Spleen (tissue), 7 donors: ENCODE results near the gene NDUFS3.

Experiments used
- POLR2A ChIP-seq, 3 donors: fragments of 450-650 bp; IDR thresholded peaks; one replicate each; pipeline ENCODE4 v1.5.1; 2017; ENCODE audit warnings: antibody characterized with exemption in 3 of 3, mild to moderate bottlenecking in 1 of 3
- TF ChIP-seq, protein P1 (sequence below), 11 experiments: fragments of 200-600 bp in 7 of 11; fragments of 450-650 bp in 4 of 11; sonication (generic) in 4 of 11; IDR thresholded peaks in 8 of 11; conservative IDR thresholded peaks in 3 of 11; 1 replicate in 7 of 11; 2 replicates in 4 of 11; pipeline versions ENCODE4 v1.4.0 to v1.8.0; 2016 to 2021; ENCODE audit warnings: antibody characterized with exemption in 11 of 11, inconsistent platforms in 4 of 11, mild to moderate bottlenecking in 1 of 11
- donor health status: DM: no; HTN: no; CAD: no; lungs with moderate emphysema.
- donor health status: DM: no; HTN: no; CAD: no.
- donor health status: DM: no; HTN: no; CAD: no.

DNA sequence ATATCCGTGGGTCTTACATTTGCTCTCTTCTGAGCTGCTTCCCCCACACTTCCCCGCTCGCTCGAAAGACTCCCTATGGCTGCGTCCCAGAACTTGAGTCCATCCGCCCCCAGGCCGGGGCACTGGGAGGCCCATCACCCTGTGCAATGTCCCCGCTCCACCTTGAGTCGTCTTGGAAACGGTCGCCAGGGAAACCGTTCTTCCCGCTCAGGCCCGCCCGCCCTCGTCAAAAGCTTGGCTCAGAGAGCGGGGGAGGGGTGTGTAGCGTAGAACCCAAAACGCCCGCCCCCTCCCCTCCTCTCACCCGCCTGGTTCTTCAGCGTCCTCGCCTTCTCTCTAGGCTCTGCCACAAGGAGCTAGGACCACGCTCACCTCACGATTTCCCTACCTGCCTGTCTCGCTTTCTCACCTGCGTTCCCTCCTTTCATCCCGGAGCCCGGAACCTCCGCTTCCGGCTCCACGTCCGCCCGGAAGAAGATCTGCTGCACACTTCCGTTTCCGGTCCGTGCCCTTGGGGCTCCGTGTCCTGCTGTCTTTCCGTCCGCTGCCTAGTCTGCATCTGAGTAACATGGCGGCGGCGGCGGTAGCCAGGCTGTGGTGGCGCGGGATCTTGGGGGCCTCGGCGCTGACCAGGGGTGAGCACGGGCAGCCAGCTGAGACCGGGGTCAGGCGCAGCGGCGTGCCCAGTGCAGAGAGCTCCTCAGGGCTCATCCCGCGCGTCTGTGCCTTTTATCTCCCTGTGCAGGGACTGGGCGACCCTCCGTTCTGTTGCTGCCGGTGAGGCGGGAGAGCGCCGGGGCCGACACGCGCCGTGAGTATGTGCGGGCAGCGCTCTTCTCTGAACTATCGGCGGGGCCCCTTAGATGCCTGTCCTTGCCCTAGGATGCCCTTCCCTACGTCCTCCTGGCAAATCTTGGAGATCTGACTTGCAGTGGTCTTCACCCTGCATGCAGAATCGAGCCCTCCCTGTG lies at the start of gene NDUFS3, which contains the start of gene KBTBD4:
- TF ChIP-seq POLR2A (IDR thresholded peaks at IDR 0.05) = peak in 1 of 3 donors; percentile 74
- TF ChIP-seq, protein P1, sequence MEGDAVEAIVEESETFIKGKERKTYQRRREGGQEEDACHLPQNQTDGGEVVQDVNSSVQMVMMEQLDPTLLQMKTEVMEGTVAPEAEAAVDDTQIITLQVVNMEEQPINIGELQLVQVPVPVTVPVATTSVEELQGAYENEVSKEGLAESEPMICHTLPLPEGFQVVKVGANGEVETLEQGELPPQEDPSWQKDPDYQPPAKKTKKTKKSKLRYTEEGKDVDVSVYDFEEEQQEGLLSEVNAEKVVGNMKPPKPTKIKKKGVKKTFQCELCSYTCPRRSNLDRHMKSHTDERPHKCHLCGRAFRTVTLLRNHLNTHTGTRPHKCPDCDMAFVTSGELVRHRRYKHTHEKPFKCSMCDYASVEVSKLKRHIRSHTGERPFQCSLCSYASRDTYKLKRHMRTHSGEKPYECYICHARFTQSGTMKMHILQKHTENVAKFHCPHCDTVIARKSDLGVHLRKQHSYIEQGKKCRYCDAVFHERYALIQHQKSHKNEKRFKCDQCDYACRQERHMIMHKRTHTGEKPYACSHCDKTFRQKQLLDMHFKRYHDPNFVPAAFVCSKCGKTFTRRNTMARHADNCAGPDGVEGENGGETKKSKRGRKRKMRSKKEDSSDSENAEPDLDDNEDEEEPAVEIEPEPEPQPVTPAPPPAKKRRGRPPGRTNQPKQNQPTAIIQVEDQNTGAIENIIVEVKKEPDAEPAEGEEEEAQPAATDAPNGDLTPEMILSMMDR (IDR thresholded peaks at IDR 0.05 in 8 of 11, conservative IDR thresholded peaks at IDR 0.05 in 3 of 11) = peak in 2 of 11 experiments; percentile 17 to 21
